ENCODE measurements around the gene NDUFV1.

DNA sequence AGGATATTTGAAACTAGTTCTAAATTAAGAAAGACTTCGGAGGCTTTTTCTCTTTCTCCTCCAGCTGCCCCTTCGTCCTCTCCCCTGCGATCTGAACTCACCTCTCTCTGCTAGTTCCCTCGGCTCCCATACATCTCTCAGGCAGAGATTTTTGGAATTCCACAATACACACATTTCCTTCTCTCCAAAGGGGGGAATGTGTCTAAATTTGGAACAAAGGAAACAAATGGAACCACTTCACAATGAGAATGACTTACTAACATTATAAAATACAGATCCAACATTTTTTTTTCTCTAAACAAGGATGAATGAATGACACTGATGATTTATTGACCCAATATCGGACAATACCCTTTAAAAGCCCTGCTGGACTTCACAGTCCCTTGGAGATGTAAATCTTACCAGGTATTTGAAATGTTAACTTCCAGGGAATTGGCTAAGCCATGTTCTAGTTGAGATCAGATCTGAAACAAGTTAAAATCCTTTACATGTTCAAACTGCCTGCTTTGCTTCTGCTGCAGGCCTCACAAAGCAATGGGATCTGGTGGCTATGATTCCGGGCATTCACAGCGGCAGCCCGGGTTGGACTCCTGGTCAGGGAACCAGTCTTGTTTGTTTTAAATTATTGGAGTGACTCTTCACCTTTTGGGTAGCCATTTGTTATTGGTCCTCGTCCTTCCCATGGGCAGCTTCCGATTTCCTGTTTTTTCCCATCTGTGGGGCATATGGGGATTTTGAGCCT, 43.6 kb upstream of the NDUFV1 start:
- no peak for TF ChIP-seq YY1 (IDR thresholded peaks at IDR 0.05; ENCODE audit: insufficient read depth, insufficient read length)
- no peak for TF ChIP-seq ZNF274 (IDR thresholded peaks at IDR 0.05; ENCODE audit: low read depth, low read length)
